Nephron (organoid): ENCODE measurements around the gene GTF3C1.
"Not testable (repeated sequence)": the region's sequence is repeated elsewhere in the genome, so short reads cannot be mapped to it uniquely, and the experiment has no call there.

Experiments
- H3K27ac Mint-ChIP-seq, 3 experiments: 2 replicates each; pipeline ENCODE4 v1.8.0; 2020; ENCODE audit warnings: mixed read lengths in 3 of 3, mild to moderate bottlenecking in 2 of 3, moderate library complexity in 1 of 3
- H3K27me3 Mint-ChIP-seq: 2 replicates; pipeline ENCODE4 v1.8.0; 2021; ENCODE audit warnings: low read depth, mild to moderate bottlenecking, moderate library complexity, mixed read lengths
- H3K36me3 Mint-ChIP-seq: 2 replicates; pipeline ENCODE4 v1.8.0; 2020; ENCODE audit warnings: low read depth, mixed read lengths
- H3K4me1 Mint-ChIP-seq: 2 replicates; pipeline ENCODE4 v1.8.0; 2020; ENCODE audit warnings: mixed read lengths
- H3K4me3 Mint-ChIP-seq, 3 experiments: 2 replicates each; pipeline ENCODE4 v1.8.0; 2020; ENCODE audit warnings: mild to moderate bottlenecking in 3 of 3, mixed read lengths in 3 of 3, moderate library complexity in 2 of 3
- H3K9me3 Mint-ChIP-seq: 2 replicates; pipeline ENCODE4 v1.8.0; 2020; ENCODE audit warnings: mixed read lengths
- TF ChIP-seq, protein P1 (sequence below), 3 experiments: fragments of 200-600 bp; sonication (generic); IDR thresholded peaks; one replicate each; pipeline ENCODE4 v1.5.0; 2021; ENCODE audit warnings: antibody characterized with exemption in 3 of 3; ENCODE audit not compliant: unreplicated experiment in 3 of 3

GTF3C1 gene

DNA sequence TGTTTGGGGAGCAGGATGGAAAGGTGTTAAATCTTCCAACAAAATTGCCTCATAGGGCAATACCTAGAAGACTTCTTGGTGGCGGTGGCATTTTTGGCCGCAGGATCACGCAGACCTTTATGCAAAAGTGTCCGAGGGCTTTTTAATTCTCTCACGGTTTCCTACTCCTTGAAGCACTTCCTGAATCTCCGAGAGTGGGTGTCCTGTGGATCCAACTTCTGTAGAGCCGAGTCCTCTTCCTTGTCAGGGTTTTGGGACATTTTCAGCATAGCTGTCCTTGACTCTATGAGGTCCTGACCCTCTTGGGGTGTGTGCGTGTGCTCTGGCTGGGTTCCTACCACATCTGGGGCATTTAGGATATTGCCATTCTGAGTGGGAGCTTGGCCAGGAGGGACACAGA, 116.1 kb downstream of the GTF3C1 start:
- H3K27me3 Mint-ChIP-seq, result peaks cover 17% of the 10 kb centered on the region
- TF ChIP-seq, protein P1, sequence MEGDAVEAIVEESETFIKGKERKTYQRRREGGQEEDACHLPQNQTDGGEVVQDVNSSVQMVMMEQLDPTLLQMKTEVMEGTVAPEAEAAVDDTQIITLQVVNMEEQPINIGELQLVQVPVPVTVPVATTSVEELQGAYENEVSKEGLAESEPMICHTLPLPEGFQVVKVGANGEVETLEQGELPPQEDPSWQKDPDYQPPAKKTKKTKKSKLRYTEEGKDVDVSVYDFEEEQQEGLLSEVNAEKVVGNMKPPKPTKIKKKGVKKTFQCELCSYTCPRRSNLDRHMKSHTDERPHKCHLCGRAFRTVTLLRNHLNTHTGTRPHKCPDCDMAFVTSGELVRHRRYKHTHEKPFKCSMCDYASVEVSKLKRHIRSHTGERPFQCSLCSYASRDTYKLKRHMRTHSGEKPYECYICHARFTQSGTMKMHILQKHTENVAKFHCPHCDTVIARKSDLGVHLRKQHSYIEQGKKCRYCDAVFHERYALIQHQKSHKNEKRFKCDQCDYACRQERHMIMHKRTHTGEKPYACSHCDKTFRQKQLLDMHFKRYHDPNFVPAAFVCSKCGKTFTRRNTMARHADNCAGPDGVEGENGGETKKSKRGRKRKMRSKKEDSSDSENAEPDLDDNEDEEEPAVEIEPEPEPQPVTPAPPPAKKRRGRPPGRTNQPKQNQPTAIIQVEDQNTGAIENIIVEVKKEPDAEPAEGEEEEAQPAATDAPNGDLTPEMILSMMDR (IDR thresholded peaks at IDR 0.05; ENCODE audit: unreplicated experiment in 3 of 3), result no peak
- H3K36me3 Mint-ChIP-seq, result no peaks in the 10 kb centered on the region
- H3K27ac Mint-ChIP-seq, result no peak overlapping the region
- peaks cover 8% of the 10 kb centered on the region for H3K4me1 Mint-ChIP-seq
- no peak overlapping the region for H3K4me3 Mint-ChIP-seq
- no peaks in the 10 kb centered on the region for H3K9me3 Mint-ChIP-seq

DNA sequence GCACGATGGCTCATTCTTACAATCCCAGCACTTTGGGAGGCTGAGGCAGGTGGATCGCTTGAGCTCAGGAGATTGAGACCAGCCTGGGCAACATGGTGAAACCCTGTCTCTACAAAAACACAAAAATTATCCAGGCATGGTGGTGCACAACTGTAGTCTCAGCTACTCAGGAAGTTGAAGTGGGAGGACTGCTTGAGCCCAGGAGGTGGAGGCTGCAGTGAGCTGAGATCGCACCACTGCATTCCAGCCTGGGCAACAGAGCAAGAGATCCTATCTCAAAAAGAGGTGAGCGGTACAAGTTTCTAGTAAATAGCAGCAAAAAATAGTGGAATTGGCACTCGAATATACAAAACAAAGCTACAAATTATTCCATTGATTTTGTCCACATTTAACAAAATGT, 116.5 kb downstream of the GTF3C1 start:
- peak overlapping the region in 1 of 3 experiments; percentile 15 for H3K27ac Mint-ChIP-seq

DNA sequence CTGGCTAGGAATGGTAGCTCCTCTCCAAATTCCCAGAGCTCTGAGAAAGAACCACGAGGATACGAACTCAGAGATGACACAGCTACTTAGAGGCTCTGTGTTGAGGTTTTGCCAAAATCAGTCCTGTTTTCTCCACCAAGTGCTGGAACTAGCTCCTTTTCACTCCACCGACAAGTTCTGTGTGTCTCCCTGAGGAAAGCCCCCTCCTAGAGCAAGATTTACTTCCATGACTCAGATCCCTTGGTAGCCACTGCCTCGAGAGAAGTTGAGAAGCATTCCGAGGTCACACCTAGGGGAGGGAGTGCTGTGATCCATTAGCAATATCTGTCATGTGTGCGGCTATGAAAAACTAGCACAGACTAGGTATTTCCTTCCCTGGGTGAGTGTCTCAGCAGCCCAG, 117.2 kb downstream of the GTF3C1 start:
- Mint-ChIP-seq H3K27ac (peak overlapping the region in 1 of 3 experiments; percentile 15), H3K4me3 (no peak overlapping the region), H3K27me3 (peaks cover 10% of the 10 kb centered on the region), H3K9me3 (no peaks in the 10 kb centered on the region), H3K4me1 (peaks cover 8% of the 10 kb centered on the region), H3K36me3 (no peaks in the 10 kb centered on the region)
- TF ChIP-seq, protein P1 (IDR thresholded peaks at IDR 0.05; ENCODE audit: unreplicated experiment in 3 of 3), result no peak

More for the DNA sequence above, 116.5 kb downstream of the GTF3C1 start:
- H3K27me3 Mint-ChIP-seq, result peaks cover 13% of the 10 kb centered on the region
- not testable (repeated sequence) for H3K9me3 Mint-ChIP-seq, H3K4me1 Mint-ChIP-seq, H3K4me3 Mint-ChIP-seq, H3K36me3 Mint-ChIP-seq

DNA sequence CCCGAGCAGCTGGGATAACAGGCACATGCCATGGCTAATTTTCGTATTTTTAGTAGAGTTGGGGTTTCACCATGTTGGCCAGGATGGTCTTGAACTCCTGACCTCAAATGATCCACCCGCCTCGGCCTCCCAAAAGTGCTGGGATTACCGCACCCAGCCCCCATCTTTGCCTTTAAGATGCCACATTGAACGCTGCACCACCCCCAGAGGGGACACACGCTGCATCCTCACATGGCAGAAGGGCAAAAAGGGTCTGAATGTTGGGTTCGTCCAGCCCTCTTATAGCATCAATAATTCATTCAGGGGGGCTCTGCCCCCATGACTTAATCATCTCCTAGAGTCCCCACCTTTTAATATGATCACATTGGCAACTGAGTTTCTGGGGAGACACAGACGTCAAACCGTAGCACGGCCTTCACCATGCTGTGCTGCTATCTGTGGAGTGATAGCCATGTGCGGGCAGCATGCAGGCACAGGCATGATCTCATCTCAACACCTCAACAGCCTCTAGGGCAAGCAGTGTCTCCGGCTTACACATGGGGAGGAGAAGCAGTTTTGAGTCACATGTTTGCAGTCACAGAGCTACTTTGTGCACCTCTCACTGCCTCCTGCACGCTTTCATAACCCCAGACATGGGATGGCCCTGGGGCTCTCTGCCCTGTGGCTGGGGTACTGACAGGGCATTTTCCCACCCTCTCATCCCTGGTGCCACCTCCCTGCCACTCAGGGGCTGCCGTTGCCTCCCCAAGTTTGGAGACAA, 117.8 kb downstream of the GTF3C1 start:
- Mint-ChIP-seq H3K9me3 (no peaks in the 10 kb centered on the region), H3K27me3 (peaks cover 12% of the 10 kb centered on the region), H3K36me3 (no peaks in the 10 kb centered on the region), H3K27ac (no peak overlapping the region), H3K4me3 (no peak overlapping the region), H3K4me1 (peaks cover 8% of the 10 kb centered on the region)
- TF ChIP-seq, protein P1 (IDR thresholded peaks at IDR 0.05; ENCODE audit: unreplicated experiment in 3 of 3), result no peak

DNA sequence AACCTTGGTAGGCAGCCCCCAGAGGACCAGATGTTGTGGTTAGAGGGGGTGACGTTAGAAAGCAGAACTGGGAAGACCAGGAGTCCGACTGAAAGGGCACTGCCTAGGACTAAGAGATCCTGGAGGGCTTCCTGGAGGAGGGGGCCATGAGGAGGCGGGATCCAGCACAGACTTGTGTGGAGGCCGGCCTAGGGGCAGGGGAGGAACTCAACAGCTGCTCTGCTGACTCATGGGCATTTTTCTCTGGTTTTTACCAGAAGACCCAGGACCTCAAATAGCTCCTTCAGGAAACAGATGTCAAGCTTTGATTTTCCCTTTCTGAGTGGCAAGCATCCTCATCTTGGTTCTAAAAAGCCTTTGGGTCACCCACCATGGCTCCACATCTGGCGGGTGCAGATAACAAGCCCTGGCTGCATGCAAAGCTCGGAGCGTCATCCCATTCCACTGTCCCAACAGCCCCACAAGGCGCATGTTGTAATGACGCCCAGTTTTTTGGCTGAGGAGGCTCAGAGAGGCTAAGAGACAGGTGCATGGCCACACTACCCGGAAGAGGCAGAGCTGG, 118.7 kb downstream of the GTF3C1 start:
- no peaks in the 10 kb centered on the region for H3K36me3 Mint-ChIP-seq
- H3K9me3 Mint-ChIP-seq, result no peaks in the 10 kb centered on the region
- H3K27me3 Mint-ChIP-seq, result peaks cover 12% of the 10 kb centered on the region
- no peak overlapping the region for H3K27ac Mint-ChIP-seq
- peaks cover 8% of the 10 kb centered on the region for H3K4me1 Mint-ChIP-seq
- no peak overlapping the region for H3K4me3 Mint-ChIP-seq
- TF ChIP-seq, protein P1 (IDR thresholded peaks at IDR 0.05; ENCODE audit: unreplicated experiment in 3 of 3), result no peak

DNA sequence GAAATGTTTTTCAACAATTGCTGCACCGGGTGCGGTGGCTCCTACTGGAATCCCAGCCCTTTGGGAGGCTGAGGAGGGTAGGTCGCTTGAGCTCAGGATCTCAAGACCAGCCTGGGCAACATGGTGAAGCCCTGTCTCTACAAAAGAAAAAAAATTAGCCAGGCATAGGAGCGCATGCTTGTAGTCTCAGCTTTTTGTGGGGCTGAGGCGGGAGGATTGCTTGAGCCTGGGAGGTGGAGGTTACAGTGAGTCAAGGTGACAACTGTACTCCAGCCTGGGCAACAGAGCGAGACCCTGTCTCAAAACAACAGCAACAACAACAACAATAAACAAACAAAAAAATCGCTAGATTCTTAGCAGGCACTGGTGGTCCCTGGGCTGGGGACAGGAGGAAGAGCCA, 119.2 kb downstream of the GTF3C1 start:
- peaks cover 8% of the 10 kb centered on the region for H3K4me1 Mint-ChIP-seq
- H3K4me3 Mint-ChIP-seq, result no peak overlapping the region
- no peaks in the 10 kb centered on the region for H3K36me3 Mint-ChIP-seq
- TF ChIP-seq, protein P1 (IDR thresholded peaks at IDR 0.05; ENCODE audit: unreplicated experiment in 3 of 3), result no peak
- no peak overlapping the region for H3K27ac Mint-ChIP-seq
- H3K27me3 Mint-ChIP-seq, result peaks cover 10% of the 10 kb centered on the region
- no peaks in the 10 kb centered on the region for H3K9me3 Mint-ChIP-seq
